ENCODE measurements around the gene USP46.

Gene USP46

GRCh38 chr4:52574036-52574435 lies 85.1 kb downstream of the USP46 start:
- DNase-seq (ENCODE audit: low spot score), result no peak

DNA sequence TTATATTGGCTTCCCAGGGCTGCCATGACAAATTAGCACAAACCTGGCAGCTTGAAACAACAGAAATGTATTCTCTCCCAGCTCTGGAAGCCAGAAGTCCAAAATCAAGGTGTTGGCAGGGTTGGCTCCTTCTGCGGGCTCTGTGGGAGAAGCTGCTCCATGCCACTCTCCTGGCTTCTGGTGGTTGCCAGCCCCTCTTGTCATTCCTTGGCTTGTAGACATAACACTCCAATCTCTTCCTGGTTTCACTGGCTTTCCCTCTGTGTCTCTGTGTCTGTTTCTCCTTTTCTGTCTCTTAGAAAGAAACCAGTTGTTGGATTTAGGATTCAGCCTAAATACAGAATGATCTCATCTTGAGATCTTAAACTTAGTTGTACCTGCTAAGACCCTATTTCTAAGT lies 85.5 kb downstream of the USP46 start:
- no peak for DNase-seq (ENCODE audit: low spot score)

DNA sequence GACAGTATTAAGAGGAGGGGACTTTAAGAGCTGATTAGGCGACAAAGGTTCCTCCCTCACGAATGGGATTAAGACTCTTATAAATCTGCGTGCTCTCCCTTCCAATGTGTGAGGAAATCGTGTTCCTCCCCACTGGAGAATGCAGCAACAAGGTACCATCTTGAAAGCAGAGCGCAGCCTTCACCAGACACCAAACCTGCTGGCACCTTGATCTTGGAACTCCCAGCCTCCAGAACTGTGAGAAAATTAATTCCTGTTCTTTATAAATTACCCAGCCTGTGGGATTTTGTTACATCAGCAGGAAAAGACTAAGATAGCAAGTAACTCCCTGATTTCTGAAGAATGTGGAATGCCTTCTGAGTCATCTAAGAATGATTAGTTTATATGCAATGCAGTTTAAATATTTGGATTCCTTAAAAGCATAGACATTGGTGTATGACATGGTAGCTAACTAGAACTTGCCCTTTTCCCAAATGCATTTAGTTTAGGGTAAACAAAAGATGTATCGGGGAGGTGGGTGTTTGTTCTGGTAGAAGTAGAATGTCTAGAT lies 86.1 kb downstream of the USP46 start:
- no peak for DNase-seq (ENCODE audit: low spot score)

GRCh38 chr4:52568351-52568750 lies 90.8 kb downstream of the USP46 start:
- no peak for DNase-seq (ENCODE audit: low spot score)

DNA sequence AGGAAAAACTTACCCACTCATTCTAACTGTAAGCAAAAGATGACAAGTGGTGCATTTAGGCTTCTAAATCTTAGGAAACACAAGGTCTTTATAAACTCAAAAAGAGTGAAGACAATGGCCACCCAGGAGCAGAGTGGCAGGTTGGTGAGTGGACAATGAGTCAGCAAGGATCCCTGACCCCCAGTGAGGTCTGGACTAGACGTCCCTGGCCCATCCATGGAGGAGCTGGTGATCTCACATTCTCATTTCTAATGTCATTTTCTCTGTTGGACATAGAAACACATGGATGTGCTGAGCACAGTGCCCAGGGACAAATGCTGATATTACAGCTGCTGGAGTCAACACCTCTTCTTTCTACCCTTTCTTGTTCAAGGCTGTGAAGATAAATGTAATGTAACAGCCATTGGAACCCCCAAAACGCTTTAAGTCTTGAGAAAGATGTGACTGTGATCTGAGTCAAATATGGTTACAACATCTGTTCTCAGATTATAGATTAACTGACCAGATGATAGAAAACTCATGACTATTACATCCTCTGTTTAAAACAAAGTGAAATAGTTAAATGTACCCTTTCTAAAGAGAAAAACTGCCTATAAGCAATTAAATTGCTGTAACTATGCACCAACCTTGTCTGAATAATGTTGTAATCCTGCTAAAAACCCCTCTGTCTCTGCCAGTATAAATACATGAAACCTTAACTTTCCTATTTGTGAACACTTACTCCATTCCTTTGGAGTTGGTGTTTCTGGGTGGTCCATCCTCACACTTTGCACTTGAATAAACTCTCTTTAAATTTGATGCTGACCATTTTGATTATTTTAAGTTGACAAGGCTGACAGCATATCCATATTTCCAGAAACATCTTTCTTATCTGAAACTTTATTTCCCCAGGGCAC lies 92.7 kb downstream of the USP46 start:
- no peak for DNase-seq (ENCODE audit: low spot score)

- no peak for DNase-seq (ENCODE audit: low spot score)
Measured at GRCh38 chr4:52560844-52561280, 98.2 kb downstream of the USP46 start.

DNA sequence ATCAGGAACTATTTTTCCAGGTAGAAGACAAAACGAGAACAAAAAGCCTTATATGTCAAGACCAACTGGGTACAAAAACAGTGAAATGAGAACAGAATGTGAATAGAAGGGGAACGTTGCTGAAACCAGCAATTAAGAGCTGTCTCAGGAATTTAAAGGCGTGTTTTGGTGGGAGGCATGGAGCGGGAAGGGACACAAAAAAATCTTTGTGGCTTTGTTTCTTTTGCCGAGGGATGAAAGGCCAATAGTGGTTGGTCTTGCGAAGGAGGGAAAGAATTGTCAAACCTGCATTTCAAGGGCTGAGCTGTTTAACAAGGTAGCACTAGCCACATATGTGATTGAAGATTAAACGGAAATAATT lies 103.8 kb downstream of the USP46 start:
- DNase-seq (ENCODE audit: low spot score), result no peak

GRCh38 chr4:52554612-52555355 lies 104.3 kb downstream of the USP46 start:
- DNase-seq (ENCODE audit: low spot score), result no peak

DNA sequence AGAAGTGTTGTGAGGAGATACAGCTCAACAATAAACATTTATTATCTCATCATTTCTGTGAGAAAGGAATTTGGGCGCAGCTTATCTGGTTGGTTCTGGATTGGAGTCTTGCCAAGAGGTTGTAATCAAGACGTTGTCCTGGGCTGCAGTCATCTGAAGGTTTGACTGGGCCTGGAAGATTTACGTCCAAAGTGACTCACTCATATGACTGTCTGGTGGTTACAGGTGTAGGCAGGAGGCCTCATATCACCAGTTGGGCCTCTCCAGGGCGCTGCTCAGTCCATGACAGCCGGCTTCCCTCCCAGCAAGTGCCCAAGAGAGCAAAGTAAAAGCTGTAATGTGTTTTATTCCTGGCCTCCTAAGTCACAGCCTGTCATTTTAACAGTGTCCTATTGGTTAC lies 106.3 kb downstream of the USP46 start:
- no peak for DNase-seq (ENCODE audit: low spot score)

GRCh38 chr4:52551487-52551886 lies 107.6 kb downstream of the USP46 start:
- DNase-seq (ENCODE audit: low spot score), result no peak

DNA sequence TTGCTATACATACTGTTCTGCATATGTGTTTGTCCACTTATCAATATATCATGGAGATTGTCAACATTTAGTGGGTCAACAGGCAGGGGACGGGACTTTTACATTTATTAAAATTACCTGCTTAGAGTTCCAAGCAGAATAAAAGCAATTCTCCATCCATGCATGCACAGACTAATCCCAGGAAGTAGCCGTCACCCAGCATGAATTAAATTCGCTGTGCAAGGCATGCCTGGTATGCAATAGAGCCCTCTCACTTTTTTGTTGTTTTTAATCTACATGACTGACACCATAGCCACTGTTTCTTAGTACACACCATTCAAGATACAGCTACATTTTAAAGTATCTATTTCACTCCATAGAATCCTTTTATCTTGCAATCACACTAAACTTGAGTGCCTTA lies 108.9 kb downstream of the USP46 start:
- DNase-seq (ENCODE audit: low spot score), result no peak

DNA sequence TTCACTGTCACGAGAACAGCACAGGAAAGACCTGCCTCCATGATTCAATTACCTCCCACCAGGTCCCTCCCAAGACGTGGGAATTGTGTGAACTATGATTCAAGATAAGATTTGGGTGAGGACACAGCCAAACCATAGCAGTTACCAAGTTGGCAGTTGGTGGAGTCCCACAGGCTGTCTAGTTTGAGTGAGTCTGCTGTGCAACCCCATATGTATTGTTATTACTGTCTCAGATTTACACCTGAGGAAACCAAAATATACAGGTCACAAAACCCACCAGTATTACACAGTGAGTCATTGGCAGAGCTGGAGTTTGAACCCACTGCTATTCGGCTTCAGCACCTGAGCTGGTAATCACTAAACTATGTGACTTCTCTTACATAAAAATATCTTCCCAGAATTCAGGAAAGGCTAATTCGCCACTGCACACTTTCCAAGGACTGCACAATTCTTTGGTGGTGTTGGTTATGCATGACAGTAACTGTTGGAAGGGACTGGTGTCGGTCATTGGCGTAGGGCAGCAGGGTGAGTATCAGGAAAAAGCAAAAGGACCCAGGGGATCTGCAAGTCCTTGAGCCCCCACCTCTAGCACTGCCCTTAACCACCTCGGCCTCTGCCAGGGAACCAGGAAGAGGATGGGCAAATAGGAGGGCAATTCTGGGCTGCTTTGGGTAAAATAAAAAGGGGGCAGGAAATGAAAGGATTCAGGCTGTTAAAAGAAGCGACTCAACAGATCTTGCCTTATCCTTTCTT lies 110.1 kb downstream of the USP46 start:
- no peak for DNase-seq (ENCODE audit: low spot score)

DNA sequence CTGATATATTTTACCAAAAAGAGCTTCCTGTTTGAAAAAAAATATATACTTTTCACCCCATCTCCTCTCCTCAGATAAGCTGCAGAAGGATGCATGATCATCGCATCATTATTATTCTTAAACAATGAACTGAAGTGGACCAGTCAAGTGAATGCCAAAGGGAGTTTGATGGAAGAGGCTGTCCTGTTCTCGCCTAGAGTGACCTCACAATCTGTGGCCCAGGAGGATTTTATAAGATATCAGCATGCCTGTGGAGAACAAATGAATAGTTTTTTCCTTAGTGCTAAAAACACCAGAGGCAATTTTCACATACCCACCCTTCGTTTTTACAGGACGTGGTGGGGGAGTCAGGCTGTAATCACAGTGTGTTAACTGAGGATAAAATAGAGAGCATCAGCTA lies 112.7 kb downstream of the USP46 start:
- DNase-seq (ENCODE audit: low spot score), result no peak

- peak; percentile 77 for DNase-seq (ENCODE audit: low spot score)
Measured at GRCh38 chr4:52545099-52546069, 113.7 kb downstream of the USP46 start.

Measured in left forelimb (tissue), 1 donor.